Measurements from ENCODE around the gene UVRAG. TPM values are rescaled to one million over a fixed set of nuclear protein-coding genes. Genes with fewer than 3 reads are reported as not detected.

UVRAG gene
- total and polyA plus RNA-seq, 2 donors: 16.4 to 36.6 TPM

DNA sequence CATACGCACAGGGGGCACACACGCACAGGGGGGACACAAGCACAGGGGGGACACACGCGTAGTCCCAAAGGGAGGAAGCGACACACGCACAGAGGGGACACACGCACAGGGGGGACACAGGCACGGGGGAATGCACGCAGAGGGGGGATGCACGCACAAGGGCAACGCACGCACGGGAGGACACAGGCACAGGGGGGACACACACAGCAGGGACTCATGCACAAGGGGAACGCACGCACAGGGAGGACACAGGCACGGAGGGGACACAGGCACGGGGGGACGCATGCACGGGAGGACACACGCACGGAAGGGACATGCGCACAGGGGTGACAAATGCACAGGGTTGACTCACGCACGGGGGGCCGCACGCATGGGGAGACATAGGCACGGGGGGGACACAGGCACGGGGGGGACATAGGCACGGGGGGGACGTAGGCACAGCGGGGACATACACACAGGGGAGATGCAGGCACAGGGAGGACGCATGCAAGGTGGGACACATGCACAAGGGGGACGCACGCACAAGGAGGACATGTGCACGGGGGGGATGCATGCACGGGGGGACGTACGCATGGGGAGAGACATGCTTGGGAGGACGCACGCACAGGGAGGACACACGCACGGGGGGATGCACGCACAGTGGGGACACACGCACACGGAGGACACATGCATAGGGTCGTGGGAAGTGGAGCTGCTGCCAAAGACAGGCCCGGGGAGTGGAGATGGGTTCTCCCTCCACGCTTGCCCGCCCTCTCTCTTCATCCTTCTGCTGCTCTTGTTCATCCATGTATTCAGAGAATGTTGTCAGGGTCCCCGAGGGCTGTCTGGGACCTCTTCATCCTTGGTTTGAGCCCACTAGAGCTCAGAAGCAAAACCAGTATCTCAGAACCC is 350.1 kb downstream of the UVRAG start:
- DNase-seq (ENCODE audit: extremely low spot score): no peak
- Histone ChIP-seq H3K4me1 (ENCODE audit: insufficient read depth) (peaks cover 1% of the 10 kb centered on the region), H3K27ac (ENCODE audit: low read depth) (no peak overlapping the region), H3K4me3 (ENCODE audit: low read depth, low read length) (no peak overlapping the region), H3K36me3 (ENCODE audit: insufficient read depth) (no peaks in the 10 kb centered on the region)
- WGBS: 91% methylated on average over 50 of the region's 50 CpGs

DNA sequence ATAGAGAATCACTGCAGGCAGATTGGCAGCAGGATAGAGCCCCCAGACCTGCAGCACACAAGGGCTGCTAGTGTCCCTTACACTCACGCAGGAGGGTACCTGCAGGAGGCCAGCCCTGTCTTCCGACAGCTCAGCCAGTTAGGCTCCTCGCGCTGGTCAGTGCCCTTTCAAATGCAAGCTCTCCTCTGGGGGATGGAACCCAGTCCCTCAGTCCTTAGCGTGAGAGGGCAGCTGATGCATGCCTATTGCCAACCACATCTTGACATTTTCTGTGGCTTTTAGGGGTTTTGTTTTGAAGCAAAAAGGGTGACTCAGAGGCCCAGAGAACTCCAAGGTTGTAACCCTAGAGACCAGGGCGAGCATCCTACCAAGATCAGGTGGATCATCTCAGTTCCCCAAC is 351.3 kb downstream of the UVRAG start:
- peaks cover 1% of the 10 kb centered on the region for H3K4me1 ChIP-seq (ENCODE audit: insufficient read depth)
- WGBS: 88% methylated on average over 6 of the region's 6 CpGs
- no peak overlapping the region for H3K4me3 ChIP-seq (ENCODE audit: low read depth, low read length)
- no peak for DNase-seq (ENCODE audit: extremely low spot score)
- H3K36me3 ChIP-seq (ENCODE audit: insufficient read depth): no peaks in the 10 kb centered on the region
- no peak overlapping the region for H3K27ac ChIP-seq (ENCODE audit: low read depth)

DNA sequence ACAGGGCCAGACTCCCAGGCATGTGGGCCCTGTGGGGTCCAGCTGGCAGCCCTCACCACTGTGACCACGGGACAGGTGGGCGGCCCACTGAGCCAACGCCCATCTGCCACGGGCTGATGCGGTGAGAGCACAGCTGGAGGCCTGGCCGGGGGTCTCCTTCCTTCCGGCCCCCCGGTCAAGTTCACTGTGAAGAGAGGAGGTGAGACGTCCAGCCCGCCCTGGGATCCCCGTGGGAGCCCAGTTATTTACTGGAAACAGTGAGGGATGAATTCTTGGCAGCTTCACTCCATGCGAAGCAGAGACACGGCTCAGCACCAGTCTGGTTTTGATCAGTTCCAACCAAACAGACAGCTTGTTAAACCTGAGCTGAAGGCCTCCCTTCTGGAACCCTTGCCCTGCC is 352.6 kb downstream of the UVRAG start:
- Histone ChIP-seq H3K27ac (ENCODE audit: low read depth) (no peak overlapping the region), H3K36me3 (ENCODE audit: insufficient read depth) (no peaks in the 10 kb centered on the region), H3K4me1 (ENCODE audit: insufficient read depth) (no peaks in the 10 kb centered on the region), H3K4me3 (ENCODE audit: low read depth, low read length) (no peak overlapping the region)
- WGBS: 36% methylated on average over 13 of the region's 13 CpGs
- no peak for DNase-seq (ENCODE audit: extremely low spot score)

DNA sequence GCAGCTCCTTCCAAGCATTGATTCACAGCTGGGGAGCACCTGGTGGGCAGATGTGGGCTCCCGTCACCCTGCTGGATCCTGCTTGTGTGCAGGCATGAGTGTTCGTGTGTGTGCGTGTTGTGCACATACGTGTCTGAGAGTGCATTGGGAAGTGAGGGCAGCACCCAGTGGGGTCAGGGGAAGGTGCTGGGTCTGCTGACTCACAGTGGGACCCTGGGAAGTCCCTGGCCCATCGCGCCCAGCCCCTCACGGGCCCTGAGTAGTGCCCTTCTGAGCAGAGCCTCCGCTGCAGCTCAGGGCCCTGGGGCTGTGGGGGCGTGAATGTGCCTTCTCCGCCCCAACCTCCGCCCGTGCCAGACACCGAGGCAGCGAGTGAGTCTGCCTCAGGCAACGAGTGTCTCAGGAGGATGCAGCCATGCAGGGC is 354.5 kb downstream of the UVRAG start:
- no peak overlapping the region for H3K4me3 ChIP-seq (ENCODE audit: low read depth, low read length)
- DNase-seq (ENCODE audit: extremely low spot score): no peak
- H3K36me3 ChIP-seq (ENCODE audit: insufficient read depth): no peaks in the 10 kb centered on the region
- WGBS: 82% methylated on average over 15 of the region's 15 CpGs
- H3K27ac ChIP-seq (ENCODE audit: low read depth): no peak overlapping the region
- no peaks in the 10 kb centered on the region for H3K4me1 ChIP-seq (ENCODE audit: insufficient read depth)

DNA sequence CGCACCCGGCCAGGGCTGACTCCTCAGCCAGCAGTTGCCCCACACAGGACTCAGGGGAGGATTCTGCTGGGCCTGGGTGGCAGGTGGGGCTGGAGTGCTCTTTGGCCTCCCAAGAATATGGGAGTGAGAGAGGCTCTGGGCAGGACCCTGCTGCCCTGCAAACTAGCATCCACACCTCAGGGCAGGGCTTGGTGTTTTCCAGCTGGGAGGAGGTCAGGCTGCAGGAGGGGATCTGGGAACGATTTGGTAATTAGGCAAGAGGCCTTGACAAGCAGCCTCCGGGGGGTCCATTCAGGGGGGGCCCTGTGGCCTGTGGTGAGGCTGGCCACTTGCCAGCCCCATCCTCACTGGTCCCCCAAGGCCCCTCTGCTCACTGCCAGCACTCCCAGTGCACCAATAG is 355.5 kb downstream of the UVRAG start:
- no peaks in the 10 kb centered on the region for H3K4me1 ChIP-seq (ENCODE audit: insufficient read depth)
- no peaks in the 10 kb centered on the region for H3K36me3 ChIP-seq (ENCODE audit: insufficient read depth)
- H3K4me3 ChIP-seq (ENCODE audit: low read depth, low read length): no peak overlapping the region
- WGBS: 77% methylated on average over 4 of the region's 4 CpGs
- DNase-seq (ENCODE audit: extremely low spot score): no peak
- H3K27ac ChIP-seq (ENCODE audit: low read depth): no peak overlapping the region

DNA sequence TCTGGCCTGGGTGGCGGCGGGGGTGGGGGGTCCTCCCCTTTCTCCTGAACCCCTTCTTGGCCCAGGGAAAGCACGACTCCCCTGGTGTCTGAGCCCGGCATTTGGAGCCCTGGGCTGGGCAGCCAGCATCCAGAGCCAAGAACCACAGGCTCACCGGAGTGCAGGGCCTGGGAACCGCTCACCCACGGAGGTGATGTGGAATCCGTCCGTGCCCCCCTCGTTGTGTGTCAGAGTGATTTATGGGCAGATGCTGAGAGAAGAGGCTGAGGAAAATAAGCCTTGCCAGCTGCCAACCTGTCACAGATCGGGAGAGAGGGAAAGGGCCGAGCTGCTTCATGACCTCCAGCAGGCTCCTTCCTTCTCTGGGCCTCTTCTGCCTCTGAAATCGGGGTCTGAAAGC is 357.6 kb downstream of the UVRAG start:
- 63% methylated on average over 13 of the region's 13 CpGs for WGBS
- H3K27ac ChIP-seq (ENCODE audit: low read depth): no peak overlapping the region
- H3K36me3 ChIP-seq (ENCODE audit: insufficient read depth): no peaks in the 10 kb centered on the region
- no peaks in the 10 kb centered on the region for H3K4me1 ChIP-seq (ENCODE audit: insufficient read depth)
- DNase-seq (ENCODE audit: extremely low spot score): no peak
- H3K4me3 ChIP-seq (ENCODE audit: low read depth, low read length): no peak overlapping the region

DNA sequence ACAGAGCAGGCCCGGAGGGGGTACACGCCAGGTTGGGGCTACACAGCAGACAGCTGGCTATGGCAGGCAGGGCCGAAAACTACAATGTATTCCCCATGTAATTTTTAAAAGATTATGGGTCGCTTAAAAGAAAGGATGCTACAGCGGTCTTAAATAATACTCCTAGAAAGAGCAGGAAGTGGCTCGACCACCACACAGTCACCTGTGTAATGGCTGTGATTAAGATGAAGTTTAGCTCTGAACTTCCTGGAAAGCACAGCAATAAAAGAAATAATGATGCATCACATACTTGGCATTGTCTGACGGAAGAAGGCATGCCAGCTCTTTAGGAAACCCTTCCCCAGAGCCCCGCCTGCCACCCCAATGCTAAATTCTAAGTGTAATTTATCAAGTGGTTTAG is 358.7 kb downstream of the UVRAG start:
- H3K27ac ChIP-seq (ENCODE audit: low read depth): no peak overlapping the region
- no peaks in the 10 kb centered on the region for H3K36me3 ChIP-seq (ENCODE audit: insufficient read depth)
- WGBS: 88% methylated on average over 8 of the region's 8 CpGs
- H3K4me1 ChIP-seq (ENCODE audit: insufficient read depth): no peaks in the 10 kb centered on the region
- H3K4me3 ChIP-seq (ENCODE audit: low read depth, low read length): no peak overlapping the region
- DNase-seq (ENCODE audit: extremely low spot score): no peak

DNA sequence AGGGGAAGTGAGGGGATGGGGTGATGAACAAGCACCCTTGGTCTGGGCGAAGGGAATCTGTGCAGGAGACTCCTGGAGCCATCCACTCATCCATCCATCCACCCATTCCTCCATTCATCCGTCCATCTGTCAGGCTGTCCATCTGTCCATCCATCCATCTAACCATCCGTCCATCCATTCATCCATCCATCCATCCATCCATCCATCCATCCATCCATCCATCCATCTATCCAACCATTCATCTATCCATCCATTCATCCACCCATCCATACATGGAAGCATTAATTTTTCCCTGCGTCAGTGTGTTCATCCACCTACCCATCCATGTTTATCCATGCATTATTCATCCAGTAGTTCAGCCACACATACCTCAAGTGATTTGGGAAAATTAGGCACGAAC is 359.3 kb downstream of the UVRAG start:
- no peak for DNase-seq (ENCODE audit: extremely low spot score)
- H3K4me3 ChIP-seq (ENCODE audit: low read depth, low read length): no peak overlapping the region
- no peaks in the 10 kb centered on the region for H3K4me1 ChIP-seq (ENCODE audit: insufficient read depth)
- 95% methylated on average over 5 of the region's 5 CpGs for WGBS
- no peaks in the 10 kb centered on the region for H3K36me3 ChIP-seq (ENCODE audit: insufficient read depth)
- no peak overlapping the region for H3K27ac ChIP-seq (ENCODE audit: low read depth)

DNA sequence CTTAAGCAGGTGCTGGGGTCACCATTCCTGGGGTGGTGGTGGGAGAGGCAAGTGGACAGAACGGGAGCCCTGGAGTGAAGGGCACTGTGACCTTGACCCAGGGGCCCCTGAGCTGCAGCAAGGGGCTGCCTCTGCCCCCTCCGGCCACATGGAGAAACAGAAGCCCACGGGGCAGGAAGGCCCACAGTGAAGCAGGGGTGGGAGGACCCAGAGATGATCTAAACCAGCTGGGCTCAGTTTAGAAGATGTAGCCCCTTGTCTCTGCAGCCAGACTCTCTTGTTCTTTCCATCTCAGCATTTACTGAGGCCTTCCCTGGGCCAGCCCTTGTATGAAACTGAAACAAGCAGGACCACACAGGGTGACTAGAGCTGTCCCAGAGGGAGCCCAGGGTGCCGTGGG is 360.8 kb downstream of the UVRAG start:
- 78% methylated on average over 4 of the region's 4 CpGs for WGBS
- Histone ChIP-seq H3K27ac (ENCODE audit: low read depth) (no peak overlapping the region), H3K4me3 (ENCODE audit: low read depth, low read length) (no peak overlapping the region), H3K4me1 (ENCODE audit: insufficient read depth) (no peaks in the 10 kb centered on the region), H3K36me3 (ENCODE audit: insufficient read depth) (no peaks in the 10 kb centered on the region)
- no peak for DNase-seq (ENCODE audit: extremely low spot score)

DNA sequence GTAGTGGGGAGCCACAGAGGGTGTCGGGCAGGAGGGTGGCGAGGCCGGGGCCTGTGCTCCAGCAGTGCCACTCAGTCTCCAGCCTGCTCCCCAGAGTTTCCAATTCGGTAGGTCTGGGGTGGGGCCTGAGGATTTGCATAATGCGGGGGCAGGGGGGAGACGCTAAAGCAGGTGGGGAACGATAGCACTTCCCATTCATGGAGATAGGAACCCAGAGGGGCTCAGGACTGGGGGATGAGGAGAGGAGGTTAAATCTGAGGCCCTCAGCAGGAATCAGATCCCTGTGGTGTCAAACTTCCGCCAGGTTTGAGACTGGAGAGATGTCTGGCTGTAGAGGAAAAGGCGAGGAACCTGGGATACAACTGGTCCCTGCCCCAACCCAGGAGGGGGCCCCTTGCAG is 361.5 kb downstream of the UVRAG start:
- WGBS: 87% methylated on average over 9 of the region's 9 CpGs
- DNase-seq (ENCODE audit: extremely low spot score): no peak
- Histone ChIP-seq H3K36me3 (ENCODE audit: insufficient read depth) (no peaks in the 10 kb centered on the region), H3K4me1 (ENCODE audit: insufficient read depth) (no peaks in the 10 kb centered on the region), H3K27ac (ENCODE audit: low read depth) (no peak overlapping the region), H3K4me3 (ENCODE audit: low read depth, low read length) (no peak overlapping the region)

DNA sequence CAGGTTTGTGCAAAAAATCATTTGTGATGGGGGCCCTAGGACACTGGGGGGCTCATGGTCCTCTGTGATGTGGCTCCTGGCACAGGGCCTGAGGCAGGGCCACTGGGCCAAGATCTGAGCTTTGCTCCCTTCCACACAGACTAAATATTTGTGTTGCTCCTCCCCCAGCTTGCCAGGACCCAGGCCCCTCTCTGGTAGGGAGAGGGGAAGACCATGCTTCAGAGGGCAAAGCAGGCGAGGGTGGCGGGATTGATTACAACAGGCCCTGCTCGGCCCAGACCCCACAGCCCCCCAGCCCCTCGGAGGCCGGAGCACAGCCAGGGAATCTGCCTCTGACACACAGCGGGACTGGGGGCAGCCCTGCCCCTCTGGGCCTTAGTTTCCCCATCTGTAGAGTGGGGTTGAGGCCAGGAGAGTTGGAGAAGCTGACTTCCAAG is 362.3 kb downstream of the UVRAG start:
- no peak overlapping the region for H3K4me3 ChIP-seq (ENCODE audit: low read depth, low read length)
- no peaks in the 10 kb centered on the region for H3K36me3 ChIP-seq (ENCODE audit: insufficient read depth)
- WGBS: 95% methylated on average over 6 of the region's 6 CpGs
- H3K27ac ChIP-seq (ENCODE audit: low read depth): no peak overlapping the region
- no peaks in the 10 kb centered on the region for H3K4me1 ChIP-seq (ENCODE audit: insufficient read depth)
- no peak for DNase-seq (ENCODE audit: extremely low spot score)

DNA sequence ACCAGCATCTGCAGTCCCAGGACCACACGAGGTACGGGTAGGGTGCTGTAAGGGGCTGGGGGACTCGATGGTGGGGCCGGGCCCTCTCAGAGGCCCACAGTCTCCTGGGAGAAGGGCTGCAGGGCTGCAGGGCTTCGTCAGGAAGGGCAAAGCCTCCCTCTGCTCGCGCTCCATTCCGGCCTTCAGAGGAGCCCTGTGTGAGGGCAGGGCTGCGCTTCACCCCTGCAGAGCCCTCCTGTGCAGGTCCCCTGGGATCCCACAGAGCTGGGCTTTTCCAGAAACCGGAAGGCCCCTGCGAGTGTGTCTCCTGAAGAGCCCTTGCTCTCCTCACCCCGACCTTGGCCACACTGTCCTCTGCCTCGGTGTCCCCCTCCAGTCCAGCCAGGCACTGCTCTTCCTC is 364.1 kb downstream of the UVRAG start:
- WGBS: 91% methylated on average over 13 of the region's 13 CpGs
- Histone ChIP-seq H3K36me3 (ENCODE audit: insufficient read depth) (no peaks in the 10 kb centered on the region), H3K27ac (ENCODE audit: low read depth) (no peak overlapping the region), H3K4me3 (ENCODE audit: low read depth, low read length) (no peak overlapping the region), H3K4me1 (ENCODE audit: insufficient read depth) (no peaks in the 10 kb centered on the region)
- DNase-seq (ENCODE audit: extremely low spot score): no peak

DNA sequence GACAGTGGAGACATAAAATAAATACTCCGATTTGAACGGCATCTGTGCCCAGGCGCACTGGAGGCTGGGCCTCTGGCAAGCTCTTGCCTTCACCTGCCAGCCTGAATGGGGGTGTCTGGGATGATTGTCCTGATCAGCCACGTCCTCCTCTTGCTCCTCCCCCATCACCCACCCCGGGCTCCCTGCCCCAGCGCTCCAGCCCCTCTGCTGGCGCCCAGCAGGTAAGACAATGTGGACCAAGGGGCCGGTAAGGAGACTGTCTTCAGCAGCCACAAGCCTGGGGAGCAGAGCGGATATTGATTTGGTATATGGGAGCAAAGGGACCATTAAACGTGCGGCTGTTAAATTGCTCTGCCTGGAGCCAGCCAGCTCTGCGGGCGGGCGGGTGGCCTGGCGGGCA is 366.4 kb downstream of the UVRAG start:
- no peaks in the 10 kb centered on the region for H3K4me1 ChIP-seq (ENCODE audit: insufficient read depth)
- 93% methylated on average over 15 of the region's 15 CpGs for WGBS
- no peak for DNase-seq (ENCODE audit: extremely low spot score)
- H3K27ac ChIP-seq (ENCODE audit: low read depth): no peak overlapping the region
- H3K4me3 ChIP-seq (ENCODE audit: low read depth, low read length): no peak overlapping the region
- H3K36me3 ChIP-seq (ENCODE audit: insufficient read depth): no peaks in the 10 kb centered on the region

DNA sequence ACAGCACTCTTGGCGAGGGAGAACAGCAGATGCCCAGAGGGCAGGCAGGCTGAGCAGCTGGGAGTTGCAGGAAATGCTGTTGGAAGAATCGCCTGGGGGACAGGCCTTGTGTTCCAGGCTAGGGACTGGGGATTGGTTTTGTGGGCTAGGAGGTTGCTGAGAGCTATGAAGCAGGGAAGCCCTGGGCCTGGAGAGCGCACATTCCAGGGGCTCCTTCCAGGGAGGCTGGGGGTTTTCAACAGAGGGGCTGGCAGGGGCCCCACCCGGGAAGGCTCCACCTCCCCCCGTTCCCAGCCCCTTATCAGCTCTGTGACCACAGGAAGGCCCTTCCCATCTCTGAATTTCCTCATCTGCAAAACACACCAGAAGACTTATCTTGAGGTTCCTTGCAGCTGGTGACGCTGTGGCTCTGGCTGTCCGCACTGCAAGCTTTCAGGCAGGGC is 369.6 kb downstream of the UVRAG start:
- no peaks in the 10 kb centered on the region for H3K4me1 ChIP-seq (ENCODE audit: insufficient read depth)
- H3K4me3 ChIP-seq (ENCODE audit: low read depth, low read length): no peak overlapping the region
- no peaks in the 10 kb centered on the region for H3K36me3 ChIP-seq (ENCODE audit: insufficient read depth)
- H3K27ac ChIP-seq (ENCODE audit: low read depth): no peak overlapping the region
- 58% methylated on average over 7 of the region's 7 CpGs for WGBS
- DNase-seq (ENCODE audit: extremely low spot score): no peak
